H1 (cell line): ENCODE results near the gene DHH. TPM values are rescaled to one million over a fixed set of nuclear protein-coding genes. Genes with fewer than 3 reads are reported as not detected.

Experiments used
- CTCF ChIA-PET: fragments of 300-600 bp; sonication (Branson Sonifier 250); formaldehyde crosslinking; loops from one replicate; lab custom pipeline; 2021; ENCODE audit not compliant: partially characterized antibody; lab: Charles Lee
- POLR2A ChIA-PET: fragments of 300-600 bp; sonication (Branson Sonifier 250); formaldehyde crosslinking; loops from one replicate; lab custom pipeline; 2021; ENCODE audit warnings: inconsistent platforms; ENCODE audit not compliant: partially characterized antibody; lab: Charles Lee
- DNase-seq, 2 experiments: peaks; one replicate each; pipeline versions ENCODE4 v3.0.0 to v3.0.0-alpha.2; 2010 to 2022; ENCODE audit warnings: low spot score in 2 of 2, low read depth in 1 of 2, mixed read lengths in 1 of 2
- FAIRE-seq: peaks from 2 replicates; lab custom pipeline; 2011; peaks lifted over from hg19 to GRCh38; lab: Jason Lieb, UNC
- H2AFZ ChIP-seq: 2 replicates; pipeline ENCODE4 v1.8.1; 2012; ENCODE audit warnings: low read length, inconsistent platforms
- H2AK5ac ChIP-seq: 2 replicates; pipeline ENCODE4 v1.6.1; 2013; ENCODE audit warnings: low read depth, low read length
- H2BK120ac ChIP-seq: replicated peaks from 2 replicates; pipeline ENCODE3; 2013; ENCODE audit warnings: low read depth, low read length, inconsistent platforms
- H2BK12ac ChIP-seq: 2 replicates; pipeline ENCODE4 v1.6.1; 2013; ENCODE audit warnings: low read depth, low read length
- H2BK15ac ChIP-seq: 2 replicates; pipeline ENCODE4 v1.6.1; 2013; ENCODE audit warnings: low read length
- H2BK20ac ChIP-seq: 2 replicates; pipeline ENCODE4 v1.6.1; 2013; ENCODE audit warnings: low read length
- H2BK5ac ChIP-seq: 2 replicates; pipeline ENCODE4 v1.6.1; 2013; ENCODE audit warnings: low read depth, low read length
- H3K14ac ChIP-seq: 2 replicates; pipeline ENCODE4 v1.6.1; 2013; ENCODE audit warnings: inconsistent platforms; ENCODE audit not compliant: insufficient read length
- H3K18ac ChIP-seq: 2 replicates; pipeline ENCODE4 v1.6.1; 2013; ENCODE audit warnings: low read length; ENCODE audit errors: extremely low read depth
- H3K23ac ChIP-seq: 2 replicates; pipeline ENCODE4 v1.6.1; 2013; ENCODE audit warnings: inconsistent platforms; ENCODE audit not compliant: insufficient read length
- H3K23me2 ChIP-seq: 2 replicates; pipeline ENCODE4 v1.6.1; 2013; ENCODE audit warnings: low read depth, low read length
- H3K27ac ChIP-seq: 2 replicates; pipeline ENCODE4 v1.6.1; 2011; ENCODE audit warnings: low read depth, low read length, inconsistent platforms
- H3K27me3 ChIP-seq, 4 experiments: replicated peaks in 1 of 4; 1 replicate in 1 of 4; 2 replicates in 3 of 4; pipeline versions ENCODE4 v1.6.1 to v1.8.1; 2011 to 2013; ENCODE audit warnings: low read length in 3 of 4, mild to moderate bottlenecking in 3 of 4, inconsistent platforms in 2 of 4, mixed read lengths in 2 of 4, moderate library complexity in 1 of 4; ENCODE audit not compliant: control insufficient read depth in 3 of 4, insufficient read depth in 3 of 4; ENCODE audit errors: extremely low read depth in 1 of 4
- H3K36me3 ChIP-seq, 4 experiments: 2 replicates each; pipeline versions ENCODE4 v1.6.1 to v1.8.1; 2011 to 2013; ENCODE audit warnings: mild to moderate bottlenecking in 4 of 4, low read length in 3 of 4, moderate library complexity in 2 of 4, control low read depth in 1 of 4, inconsistent platforms in 1 of 4; ENCODE audit not compliant: insufficient read depth in 4 of 4, control insufficient read depth in 2 of 4
- H3K4ac ChIP-seq: replicated peaks from 2 replicates; pipeline ENCODE3; 2013; ENCODE audit warnings: low read length, low read depth, mixed read lengths, inconsistent platforms; ENCODE audit not compliant: insufficient read length
- H3K4me1 ChIP-seq, 4 experiments: replicated peaks in 1 of 4; 1 replicate in 1 of 4; 2 replicates in 3 of 4; pipeline versions ENCODE4 v1.6.1 to v1.8.1; 2011 to 2013; ENCODE audit warnings: low read length in 3 of 4, inconsistent platforms in 2 of 4, mixed read lengths in 1 of 4; ENCODE audit not compliant: insufficient read depth in 4 of 4, control insufficient read depth in 3 of 4
- H3K4me2 ChIP-seq, 2 experiments: 2 replicates each; pipeline versions ENCODE4 v1.6.1 to v1.8.1; 2011 to 2013; ENCODE audit warnings: low read depth in 2 of 2, low read length in 2 of 2, control low read depth in 1 of 2, inconsistent platforms in 1 of 2, mild to moderate bottlenecking in 1 of 2; ENCODE audit not compliant: insufficient read depth in 1 of 2
- H3K4me3 ChIP-seq, 4 experiments: fragments of 200-600, 300-600 bp in 1 of 4; sonication (generic), shearing (Covaris generic), sonication (Bioruptor Twin) in 1 of 4; 2 replicates each; pipeline versions ENCODE4 v1.5.1 to v1.8.1; 2011 to 2016; ENCODE audit warnings: low read length in 4 of 4, low read depth in 3 of 4, control low read depth in 2 of 4, inconsistent platforms in 2 of 4, mild to moderate bottlenecking in 2 of 4, mixed read lengths in 1 of 4, moderate library complexity in 1 of 4; ENCODE audit not compliant: insufficient read depth in 2 of 4; ENCODE audit errors: extremely low read depth in 1 of 4
- H3K56ac ChIP-seq: replicated peaks from 2 replicates; pipeline ENCODE3; 2013; ENCODE audit warnings: low read depth, mild to moderate bottlenecking, mixed read lengths, low read length, inconsistent platforms; ENCODE audit not compliant: insufficient read length
- H3K79me1 ChIP-seq: 2 replicates; pipeline ENCODE4 v1.6.1; 2013; ENCODE audit warnings: low read depth, low read length, control low read depth
- H3K79me2 ChIP-seq, 2 experiments: 2 replicates each; pipeline versions ENCODE4 v1.6.1 to v1.8.1; 2012 to 2013; ENCODE audit warnings: low read length in 2 of 2, mild to moderate bottlenecking in 2 of 2, inconsistent platforms in 1 of 2; ENCODE audit not compliant: insufficient read depth in 2 of 2, control insufficient read depth in 1 of 2
- H3K9ac ChIP-seq, 4 experiments: replicated peaks in 1 of 4; 1 replicate in 1 of 4; 2 replicates in 3 of 4; pipeline versions ENCODE4 v1.6.1 to v1.8.1; 2011 to 2013; ENCODE audit warnings: low read depth in 3 of 4, low read length in 3 of 4, control low read depth in 2 of 4, mild to moderate bottlenecking in 2 of 4, moderate library complexity in 2 of 4, inconsistent platforms in 1 of 4; ENCODE audit errors: extremely low read depth in 1 of 4
- H3K9me3 ChIP-seq, 2 experiments: 2 replicates each; pipeline versions ENCODE4 v1.6.1 to v1.8.1; 2012 to 2013; ENCODE audit warnings: mild to moderate bottlenecking in 2 of 2, moderate library complexity in 2 of 2, control low read depth in 1 of 2, inconsistent platforms in 1 of 2, low read depth in 1 of 2, low read length in 1 of 2, mixed read lengths in 1 of 2; ENCODE audit not compliant: insufficient read depth in 2 of 2
- H4K20me1 ChIP-seq, 2 experiments: replicated peaks in 1 of 2; 2 replicates each; pipeline versions ENCODE3 to v1.8.1; 2011 to 2013; ENCODE audit warnings: inconsistent platforms in 2 of 2, low read length in 2 of 2, mild to moderate bottlenecking in 1 of 2; ENCODE audit not compliant: insufficient read depth in 2 of 2, control insufficient read depth in 1 of 2
- H4K5ac ChIP-seq: 2 replicates; pipeline ENCODE4 v1.6.1; 2013; ENCODE audit warnings: low read length, low read depth, mixed read lengths, inconsistent platforms; ENCODE audit not compliant: insufficient read length
- H4K8ac ChIP-seq: 2 replicates; pipeline ENCODE4 v1.8.0; 2013; ENCODE audit warnings: mild to moderate bottlenecking, moderate library complexity, low read length, inconsistent platforms; ENCODE audit not compliant: insufficient read depth; ENCODE audit errors: extremely low read depth
- H4K91ac ChIP-seq: replicated peaks from 2 replicates; pipeline ENCODE3; 2013; ENCODE audit warnings: low read length, mixed read lengths, inconsistent platforms; ENCODE audit not compliant: insufficient read length
- NRF1 ChIP-seq: IDR thresholded peaks from 2 replicates; pipeline ENCODE4 v1.6.1; 2011; ENCODE audit warnings: mild to moderate bottlenecking, low read depth, low read length, improper control_type of control experiment
- POLR2A ChIP-seq, 2 experiments: IDR thresholded peaks; 1 replicate in 1 of 2; 2 replicates in 1 of 2; pipeline ENCODE4 v1.6.1; 2011; ENCODE audit warnings: low read depth in 2 of 2, low read length in 2 of 2, mild to moderate bottlenecking in 2 of 2; ENCODE audit errors: control extremely low read depth in 1 of 2
- WGBS, 2 experiments: shearing (Covaris generic) in 1 of 2; methylation state at CpG; one replicate each; pipeline versions ENCODE4 v1.1.6 to v1.1.7; 2013 to 2015; ENCODE audit warnings: low lambda C conversion rate in 2 of 2, mixed read lengths in 2 of 2, inconsistent platforms in 1 of 2, low coverage in 1 of 2, missing lambda C conversion rate in 1 of 2; ENCODE audit not compliant: insufficient replicate concordance in 2 of 2, insufficient coverage in 1 of 2, insufficient read length in 1 of 2; ENCODE audit errors: extremely low coverage in 1 of 2, missing lambda C conversion rate in 1 of 2; 5-methylcytosine and 5-hydroxymethylcytosine counted together
- polyA plus RNA-seq, 7 experiments: library from polyadenylated mRNA; depleted of rRNA in 3 of 7; stranded (reverse) in 5 of 7; unstranded in 2 of 7; fragments of >200 nt in 5 of 7; fragments of 200-250 nt in 2 of 7; gene quantifications; 1 replicate in 5 of 7; 2 replicates in 1 of 7; 4 replicates in 1 of 7; pipeline versions ENCODE4 v1.2.1 to v1.2.3, GENCODE V29; 2011 to 2013; ENCODE audit warnings: missing spikeins in 2 of 7, mixed read lengths in 2 of 7
- total RNA-seq: library from RNA; stranded (reverse); fragmentation: NEBNext Ultra II Directional; extraction: Animal tissue kit (Norgen Biotek cat#: 25700); gene quantifications from 2 replicates; pipeline ENCODE4 v1.2.1, GENCODE V29; 2021

DHH gene
- total and polyA plus RNA-seq, 2 of the 8 experiments (the other 6 are each of a cell fraction or from before 2014, with no cell fraction given): 0.03 to 0.11 TPM

DNA sequence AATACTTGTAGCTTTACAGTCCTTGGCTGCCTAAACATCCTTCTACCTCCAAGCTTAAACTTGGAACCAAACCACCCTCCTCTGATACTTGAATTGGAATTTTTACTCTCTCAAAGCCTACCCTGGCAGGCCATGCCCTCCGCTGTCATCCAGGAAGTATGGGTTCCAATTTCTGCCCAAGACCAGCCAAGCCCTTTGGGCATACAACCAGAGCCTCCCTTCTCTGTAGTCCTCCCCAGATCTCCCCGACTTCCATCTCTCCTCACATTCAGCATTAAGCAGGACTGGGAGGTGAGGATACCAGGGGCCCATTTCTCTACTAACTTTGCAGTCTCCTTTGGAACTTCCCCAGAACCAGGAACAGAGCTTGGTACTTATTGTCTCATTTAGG, 369 bp upstream of the DHH start:
- H4K8ac ChIP-seq: no peak overlapping the region
- CTCF ChIA-PET: interaction anchor here (1.1 to 11.2 kb wide), 10 partner anchors 9 to 138 kb away, joined by 3 to 178 read pairs (median 10); partner anchors contain the start of genes LMBR1L and RHEBL1
- no peak for DNase-seq
- no peak overlapping the region for H3K4ac ChIP-seq
- H3K9ac ChIP-seq: no peak overlapping the region
- H4K5ac ChIP-seq: no peak overlapping the region
- H3K9me3 ChIP-seq: no peaks in the 10 kb centered on the region; a peak in 1 of 4 replicates
- no peak overlapping the region for H4K91ac ChIP-seq
- no peak for FAIRE-seq
- peaks cover 8% of the 10 kb centered on the region for H3K23me2 ChIP-seq
- H2BK120ac ChIP-seq: no peak overlapping the region
- H2BK12ac ChIP-seq: no peak overlapping the region
- H2AFZ ChIP-seq: no peak overlapping the region
- H3K18ac ChIP-seq: no peak overlapping the region
- H3K4me3 ChIP-seq: peak overlapping the region in 2 of 4 experiments; percentile 5 to 54; a peak in 3 of 8 replicates
- H2BK15ac ChIP-seq: no peak overlapping the region
- TF ChIP-seq POLR2A (IDR thresholded peaks at IDR 0.05; ENCODE audit: control extremely low read depth in 1 of 2, low read depth in 2 of 2, low read length in 2 of 2) (peak in 1 of 2 experiments; percentile 31; a peak in 1 of 3 replicates), NRF1 (no peak)
- no peak overlapping the region for H3K23ac ChIP-seq
- no peak overlapping the region for H2BK20ac ChIP-seq
- peaks cover 38 to 55% (median 54%) of the 10 kb centered on the region in 4 experiments for H3K27me3 ChIP-seq
- POLR2A ChIA-PET: interaction anchor here (0.8 to 6.4 kb wide), 13 partner anchors 8 to 170 kb away, joined by 3 to 66 read pairs (median 6); partner anchors contain the start of genes FKBP11, LMBR1L, RHEBL1 and TUBA1B
- H3K27ac ChIP-seq: no peak overlapping the region
- H3K14ac ChIP-seq: no peak overlapping the region
- H3K79me2 ChIP-seq: no peaks in the 10 kb centered on the region
- WGBS, 2 experiments: 75% methylated on average over 2 of the region's 2 CpGs; no CpG with 5 or more reads in 1 of the 2 experiments
- peaks cover 0 to 33% (median 14%) of the 10 kb centered on the region in 4 experiments; a peak in 5 of 7 replicates for H3K4me1 ChIP-seq
- H2AK5ac ChIP-seq: no peak overlapping the region
- H3K56ac ChIP-seq: no peak overlapping the region
- peaks cover 2 to 5% of the 10 kb centered on the region in 2 experiments for H4K20me1 ChIP-seq
- no peak overlapping the region for H2BK5ac ChIP-seq
- peaks cover 2 to 8% (median 4%) of the 10 kb centered on the region in 4 experiments; a peak in 4 of 8 replicates for H3K36me3 ChIP-seq
- no peaks in the 10 kb centered on the region for H3K79me1 ChIP-seq
- H3K4me2 ChIP-seq: peak overlapping the region; percentile 71 to 89
